HG03060 (cell line): Measurements from ENCODE around the gene PIAS4.

Source experiments
- ATAC-seq: cut with Tn5 transposase; IDR thresholded peaks from one replicate; pipeline ENCODE4 v1.9.1; 2021; ENCODE audit warnings: low read depth, moderate number of reproducible peaks; ENCODE audit not compliant: unreplicated experiment

The PIAS4 gene

DNA sequence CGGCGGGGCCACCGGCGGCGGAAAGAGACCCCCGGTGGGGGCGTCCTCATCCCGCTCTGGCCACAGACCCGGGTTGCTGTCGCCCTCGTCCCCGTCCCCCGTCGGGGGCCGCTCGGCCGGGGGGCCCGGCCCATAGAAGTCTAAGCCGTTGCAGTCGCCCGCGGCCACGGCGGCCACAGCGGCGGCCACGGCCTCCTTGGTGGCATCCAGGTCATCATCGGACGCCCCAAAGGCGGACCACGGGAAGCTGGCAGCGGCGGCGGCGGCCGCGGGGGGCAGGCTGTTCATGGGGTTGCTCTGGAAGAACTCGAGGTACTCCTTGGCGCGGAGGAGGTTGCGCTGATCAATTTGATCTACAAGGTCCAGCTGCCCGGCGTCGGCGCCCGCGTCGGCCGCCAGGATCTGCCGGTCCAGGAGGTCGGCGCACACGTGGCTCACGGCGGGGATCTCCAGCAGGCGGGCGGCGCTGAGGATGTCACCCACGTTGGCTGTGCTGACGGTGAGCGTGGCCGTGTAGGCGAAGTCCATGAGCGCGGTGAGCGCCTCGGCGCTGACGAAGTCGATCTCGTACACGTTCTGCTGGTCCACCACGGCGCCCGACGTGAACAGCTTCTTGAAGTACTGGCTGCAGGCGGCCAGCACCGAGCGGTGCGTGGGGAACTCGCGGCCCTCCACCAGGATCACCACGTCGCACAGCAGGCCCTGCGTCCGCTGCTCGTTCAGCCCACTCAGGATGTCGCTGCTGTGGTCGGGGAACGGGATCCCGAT lies 47.1 kb downstream of the PIAS4 start:
- no peak for ATAC-seq

DNA sequence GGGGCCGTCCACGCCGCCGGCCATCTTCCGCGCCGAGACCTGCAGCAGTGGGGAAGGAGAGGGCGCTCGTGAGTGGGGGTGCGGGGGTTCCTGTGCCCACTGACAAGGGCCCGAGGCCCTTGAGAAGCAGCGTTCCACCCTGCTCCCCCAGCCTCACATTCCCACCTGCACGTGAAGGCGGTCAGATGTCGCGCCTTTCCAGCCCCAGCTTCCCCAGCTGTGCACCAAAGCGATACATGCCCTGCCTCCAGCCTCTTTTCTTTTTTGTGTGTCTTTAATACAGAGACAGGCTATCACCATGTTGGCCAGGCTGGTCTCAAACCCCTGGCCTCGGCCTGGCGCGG lies 47.6 kb downstream of the PIAS4 start:
- no peak for ATAC-seq

DNA sequence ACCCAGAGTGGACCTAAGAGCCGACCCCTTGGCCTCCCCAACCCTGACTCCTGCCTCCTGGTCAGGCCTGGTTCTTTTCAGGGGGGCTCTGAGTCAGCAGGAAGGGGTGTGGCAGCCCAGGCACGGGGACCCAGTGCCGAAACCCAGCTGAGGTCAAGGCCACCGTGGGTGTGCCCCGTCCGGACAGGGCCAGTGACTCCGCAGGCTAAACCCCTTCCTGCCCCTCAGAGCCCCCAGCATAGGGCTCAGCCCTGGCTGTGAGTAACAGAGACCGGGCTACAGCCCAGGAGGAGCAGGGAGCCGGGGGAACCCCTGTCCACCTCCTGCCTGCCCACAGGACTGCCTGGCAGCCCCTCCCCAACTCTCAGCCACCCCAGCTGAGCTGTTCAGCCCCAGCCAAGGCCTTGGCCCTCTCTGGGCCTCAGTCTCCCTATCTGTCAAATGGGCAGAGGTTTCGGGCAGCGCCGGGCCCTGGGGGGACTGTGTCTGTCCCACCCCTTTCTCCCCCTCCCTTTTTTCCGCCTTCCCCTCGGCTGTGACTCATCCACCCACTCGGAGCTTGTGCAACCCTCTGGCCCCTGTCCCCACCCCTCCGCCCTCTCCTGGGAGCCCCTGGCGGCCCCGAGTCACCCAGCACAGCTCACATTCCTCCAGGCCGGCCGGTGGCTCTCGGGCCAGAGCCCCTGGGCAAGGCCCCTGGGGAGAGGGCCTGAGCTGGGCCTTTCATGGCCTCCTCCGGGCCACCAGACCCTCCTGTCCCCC lies 50.6 kb downstream of the PIAS4 start:
- no peak for ATAC-seq

DNA sequence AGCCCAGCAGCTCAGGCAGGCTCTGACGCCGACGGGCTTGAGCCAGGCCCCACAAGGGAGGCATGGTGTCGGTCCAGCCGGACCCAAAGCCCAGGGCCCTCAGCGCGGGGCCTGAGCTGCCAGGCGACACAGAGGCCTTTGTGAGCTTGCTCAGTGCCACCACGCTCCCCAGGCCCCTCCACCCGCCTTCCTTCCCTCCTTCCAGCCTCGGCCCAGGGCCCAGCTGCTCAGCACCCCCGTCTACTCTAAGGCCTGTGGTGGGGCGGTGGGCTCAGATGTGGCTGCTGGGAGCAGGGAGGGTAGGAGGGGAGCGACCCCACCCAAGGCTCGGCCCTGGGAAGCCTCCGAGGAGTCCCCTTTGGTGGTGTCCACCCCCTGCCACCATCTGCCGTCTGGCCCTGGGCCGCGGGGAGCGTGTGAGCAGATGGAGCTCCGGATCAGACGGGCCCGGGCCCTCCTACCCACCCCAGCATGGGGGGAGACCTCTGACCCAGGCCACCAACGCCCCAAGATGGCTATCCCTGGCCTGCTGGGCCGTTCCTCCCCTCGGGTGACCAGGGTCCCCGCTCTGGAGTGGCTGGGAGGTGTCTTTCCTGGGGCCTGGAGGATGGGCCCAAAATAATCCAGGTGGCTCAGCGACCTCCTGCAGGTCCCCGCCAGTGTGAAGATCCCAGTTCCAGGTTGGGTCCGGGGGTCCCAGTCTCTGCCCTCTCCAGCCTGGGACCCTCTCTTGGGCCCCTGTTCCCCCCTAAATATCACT lies 51.3 kb downstream of the PIAS4 start:
- no peak for ATAC-seq

GRCh38 chr19:4059453-4059871 lies 51.9 kb downstream of the PIAS4 start:
- no peak for ATAC-seq

- no peak for ATAC-seq
Measured at GRCh38 chr19:4059891-4060620, 52.5 kb downstream of the PIAS4 start.

GRCh38 chr19:4060621-4061177 lies 53.2 kb downstream of the PIAS4 start:
- no peak for ATAC-seq

DNA sequence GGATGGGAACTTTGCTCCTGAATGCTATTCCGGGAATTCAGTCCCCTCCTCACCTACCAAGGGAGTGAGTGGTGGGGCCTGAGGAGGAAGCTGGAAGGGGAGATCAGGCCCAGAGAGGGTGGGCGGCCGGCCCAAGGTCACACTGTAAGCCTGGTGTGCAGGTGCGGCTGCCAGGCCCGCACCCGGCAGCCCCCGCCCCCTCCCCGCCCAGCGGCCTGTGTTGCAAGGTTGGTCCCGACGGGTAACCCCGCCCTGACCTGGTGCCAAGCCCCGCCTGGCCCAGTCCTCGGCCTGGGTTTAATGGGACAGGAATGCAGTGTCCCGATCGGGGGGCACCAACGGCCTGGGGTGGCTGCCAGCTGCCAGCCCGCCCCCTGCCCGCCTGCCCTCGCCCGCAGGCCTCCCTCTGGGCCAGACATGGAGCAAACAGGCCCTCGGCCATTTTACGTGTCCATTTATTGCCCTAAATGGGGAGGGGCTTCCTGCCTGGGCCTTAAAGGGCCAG lies 53.7 kb downstream of the PIAS4 start:
- no peak for ATAC-seq

GRCh38 chr19:4061683-4062418 lies 54.3 kb downstream of the PIAS4 start:
- no peak for ATAC-seq

GRCh38 chr19:4062419-4063368 lies 55.2 kb downstream of the PIAS4 start:
- ATAC-seq, result no peak

GRCh38 chr19:4063369-4064148 lies 56.0 kb downstream of the PIAS4 start:
- ATAC-seq, result no peak

GRCh38 chr19:4064149-4064495 lies 56.6 kb downstream of the PIAS4 start:
- no peak for ATAC-seq

- no peak for ATAC-seq
Measured at GRCh38 chr19:4064496-4065260, 57.1 kb downstream of the PIAS4 start.

GRCh38 chr19:4065430-4066175 lies 58.1 kb downstream of the PIAS4 start:
- peak; percentile 51 for ATAC-seq

- no peak for ATAC-seq
Measured at GRCh38 chr19:4066176-4066606, 58.7 kb downstream of the PIAS4 start.

- no peak for ATAC-seq
Measured at GRCh38 chr19:4066682-4067395, 59.3 kb downstream of the PIAS4 start, which contains the start of gene ZBTB7A. Gene ZBTB7A, minus strand, starts transcription at chr19:4066899. Its CDS starts 11,667 bp downstream, at chr19:4055232.
